ENCODE results near the gene SMOC2. TPM values are rescaled to one million over a fixed set of nuclear protein-coding genes. Genes with fewer than 3 reads are reported as not detected.
"Not testable (repeated sequence)": the region's sequence is repeated elsewhere in the genome, so short reads cannot be mapped to it uniquely, and the experiment has no call there.

The SMOC2 gene
- total RNA-seq, 2 donors from 2014 or later: not detected

DNA sequence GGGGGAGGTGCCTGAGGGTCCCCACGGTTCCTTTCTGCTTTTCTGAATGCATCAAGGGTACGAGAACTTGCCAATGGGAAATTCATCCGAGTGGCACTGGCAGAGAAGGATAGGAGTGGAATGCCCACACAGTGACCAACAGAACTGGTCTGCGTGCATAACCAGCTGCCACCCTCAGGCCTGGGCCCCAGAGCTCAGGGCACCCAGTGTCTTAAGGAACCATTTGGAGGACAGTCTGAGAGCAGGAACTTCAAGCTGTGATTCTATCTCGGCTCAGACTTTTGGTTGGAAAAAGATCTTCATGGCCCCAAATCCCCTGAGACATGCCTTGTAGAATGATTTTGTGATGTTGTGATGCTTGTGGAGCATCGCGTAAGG is 226.4 kb downstream of the SMOC2 start:
- H3K27ac Mint-ChIP-seq: no peak overlapping the region
- H3K36me3 Mint-ChIP-seq: no peaks in the 10 kb centered on the region
- H3K9me3 Mint-ChIP-seq: no peaks in the 10 kb centered on the region
- DNase-seq (ENCODE audit: low spot score in 2 of 2) (no peak), ATAC-seq (no peak)

GRCh38 chr6:168670401-168670985 is 229.5 kb downstream of the SMOC2 start:
- H3K27ac Mint-ChIP-seq: no peak overlapping the region
- ATAC-seq: no peak
- H3K9me3 Mint-ChIP-seq: no peaks in the 10 kb centered on the region
- DNase-seq (ENCODE audit: low spot score in 2 of 2): no peak
- H3K36me3 Mint-ChIP-seq: no peaks in the 10 kb centered on the region

DNA sequence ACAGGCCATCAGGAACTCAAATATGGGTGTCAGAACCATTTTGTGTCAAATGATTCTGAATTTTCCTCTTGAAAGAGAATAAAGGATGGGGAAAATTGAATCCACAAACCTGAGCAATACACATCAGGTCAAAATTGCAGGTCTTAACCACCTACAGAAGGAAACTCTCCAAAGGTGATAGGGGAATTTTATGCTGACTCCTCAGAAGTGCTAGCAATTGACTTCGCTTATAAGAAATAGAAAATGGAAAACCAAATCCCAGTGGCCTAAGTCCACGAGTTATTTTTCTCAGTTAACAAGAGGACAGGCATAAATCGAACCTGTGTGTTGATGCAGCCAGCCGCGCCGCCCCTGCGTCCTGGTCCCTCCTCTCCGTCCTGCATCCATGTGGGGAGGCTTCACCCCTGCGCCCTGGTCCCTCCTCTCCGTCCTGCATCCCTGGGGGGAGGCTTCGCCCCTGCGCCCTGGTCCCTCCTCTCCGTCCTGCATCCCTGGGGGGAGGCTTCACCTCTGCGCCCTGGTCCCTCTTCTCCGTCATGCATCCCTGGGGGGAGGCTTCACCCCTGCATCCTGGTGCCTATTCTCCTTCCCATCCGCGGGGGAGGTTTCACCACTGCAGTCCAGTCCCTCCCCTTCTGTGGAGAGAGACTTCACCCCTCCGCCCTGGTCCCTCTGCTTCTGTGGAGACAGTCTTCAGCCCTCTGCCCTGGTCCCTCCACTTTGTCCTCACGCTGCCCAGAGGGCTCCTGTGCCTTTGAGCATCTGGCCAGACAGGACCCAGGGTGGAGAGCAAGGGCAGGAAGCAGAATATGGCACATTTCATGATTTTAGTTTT is 230.3 kb downstream of the SMOC2 start:
- Mint-ChIP-seq H3K27ac (no peak overlapping the region), H3K36me3 (no peaks in the 10 kb centered on the region), H3K9me3 (no peaks in the 10 kb centered on the region)
- no peak for DNase-seq (ENCODE audit: low spot score in 2 of 2)
- no peak for ATAC-seq

DNA sequence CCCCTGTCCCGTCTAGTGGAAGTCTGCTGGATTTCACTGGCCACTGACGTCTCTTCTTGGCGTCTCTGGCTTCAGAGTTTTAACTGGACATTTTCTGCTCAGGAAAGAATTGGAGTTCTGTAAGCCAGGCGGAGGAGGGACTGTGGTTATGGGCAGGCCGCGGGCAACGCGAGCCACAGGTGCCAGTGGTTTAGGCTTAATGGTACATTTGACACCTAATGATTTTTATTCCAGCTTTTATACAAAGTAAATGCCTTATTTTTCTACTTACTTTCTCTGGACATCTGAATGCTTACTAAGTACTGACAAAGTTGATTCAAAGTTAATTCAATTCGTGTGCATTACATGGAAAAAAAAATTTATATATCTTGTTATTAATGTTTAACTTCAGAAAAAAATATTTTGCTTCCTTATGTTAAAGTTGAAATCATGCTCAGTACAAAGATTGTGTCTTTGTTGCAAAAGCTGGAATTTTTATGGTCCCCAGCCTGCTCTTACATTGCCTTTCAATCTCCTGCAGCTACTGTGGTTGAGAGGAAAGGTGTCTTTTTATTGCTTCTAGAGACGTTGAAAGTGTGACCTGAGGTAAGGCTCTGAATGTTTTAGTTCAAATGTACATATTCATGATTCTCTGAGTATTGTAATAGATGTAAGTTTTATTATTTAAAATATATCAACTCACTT is 231.0 kb downstream of the SMOC2 start:
- no peaks in the 10 kb centered on the region for H3K9me3 Mint-ChIP-seq
- no peaks in the 10 kb centered on the region for H3K36me3 Mint-ChIP-seq
- H3K27ac Mint-ChIP-seq: no peak overlapping the region
- ATAC-seq (no peak), DNase-seq (ENCODE audit: low spot score in 2 of 2) (no peak)

DNA sequence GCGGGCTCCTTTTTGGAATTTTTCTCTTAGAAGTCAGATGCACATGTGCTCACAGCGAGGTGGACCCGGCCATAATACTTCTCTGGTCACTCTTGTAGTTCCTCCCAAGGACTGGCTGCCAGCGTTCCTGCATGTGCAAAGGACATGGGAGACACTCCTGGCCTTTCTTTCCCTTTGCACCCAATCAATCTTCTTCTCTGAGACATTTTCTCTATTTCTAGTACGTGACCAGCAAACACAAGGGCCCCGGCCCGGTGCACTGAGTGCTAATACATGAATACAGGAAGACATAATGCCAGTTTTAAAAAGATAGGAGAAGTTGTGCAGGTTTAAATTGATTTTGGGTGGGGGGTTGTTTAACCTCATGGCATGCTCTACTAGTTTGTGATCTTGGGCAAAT is 233.6 kb downstream of the SMOC2 start:
- Mint-ChIP-seq H3K36me3 (no peaks in the 10 kb centered on the region), H3K27ac (no peak overlapping the region), H3K9me3 (no peaks in the 10 kb centered on the region)
- DNase-seq (ENCODE audit: low spot score in 2 of 2) (no peak), ATAC-seq (no peak)

DNA sequence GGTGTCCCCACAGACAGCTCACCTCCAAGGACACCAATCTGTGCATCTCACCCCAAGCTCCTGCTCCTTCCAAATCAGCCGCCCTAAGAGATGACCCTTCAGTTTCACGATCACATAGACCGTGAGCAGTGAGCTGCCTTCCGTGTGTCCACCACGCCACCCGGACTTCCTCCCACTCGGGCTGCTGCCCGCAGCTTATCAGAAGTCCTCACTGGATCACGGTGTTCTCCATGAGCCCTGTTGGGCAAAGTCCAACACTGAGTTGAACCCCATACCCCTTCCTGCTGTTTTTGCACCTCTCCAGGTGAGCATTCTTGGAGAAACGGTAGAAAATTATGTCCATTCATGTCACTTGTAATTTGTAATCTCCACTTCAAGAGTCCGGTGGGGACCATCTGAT is 234.4 kb downstream of the SMOC2 start:
- Mint-ChIP-seq H3K9me3 (no peaks in the 10 kb centered on the region), H3K36me3 (no peaks in the 10 kb centered on the region)

DNA sequence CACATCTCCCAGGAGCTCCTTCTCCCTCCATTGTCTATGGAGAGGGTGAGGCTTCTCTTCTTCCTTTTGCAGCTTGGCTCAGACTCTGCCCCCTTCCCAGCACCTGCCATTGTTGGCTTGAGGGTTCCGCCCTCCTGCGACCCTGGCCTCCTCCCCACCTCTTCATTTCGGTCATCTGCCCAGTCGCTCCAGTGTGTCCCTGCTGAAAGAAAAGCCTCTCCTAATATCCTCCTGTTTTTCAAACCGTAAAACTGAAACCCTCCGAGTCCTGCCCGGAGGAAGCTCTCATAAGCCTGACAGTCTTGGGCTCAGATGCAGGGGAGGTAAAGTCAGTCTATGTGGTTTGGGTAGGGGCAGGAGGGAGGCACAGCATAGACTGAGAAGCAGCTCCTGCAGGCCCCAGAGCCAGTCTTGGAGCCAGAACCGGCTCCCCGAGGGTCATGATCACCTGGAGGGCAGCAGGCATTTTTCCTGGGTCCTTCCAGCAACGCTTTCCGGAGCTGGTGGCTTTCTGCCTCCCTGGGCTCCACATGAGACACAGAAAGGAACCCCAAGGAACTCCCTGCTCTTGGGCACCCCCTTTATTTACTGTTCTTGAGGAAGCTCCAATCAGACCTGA is 235.1 kb downstream of the SMOC2 start:
- ATAC-seq (no peak), DNase-seq (ENCODE audit: low spot score in 2 of 2) (no peak)
- no peak overlapping the region for H3K27ac Mint-ChIP-seq
- H3K36me3 Mint-ChIP-seq: no peaks in the 10 kb centered on the region
- no peaks in the 10 kb centered on the region for H3K9me3 Mint-ChIP-seq

More for the DNA sequence above, 234.4 kb downstream of the SMOC2 start:
- ATAC-seq (no peak), DNase-seq (ENCODE audit: low spot score in 2 of 2) (no peak)
- no peak overlapping the region for H3K27ac Mint-ChIP-seq

GRCh38 chr6:168676552-168677322 is 235.8 kb downstream of the SMOC2 start:
- Mint-ChIP-seq H3K9me3 (no peaks in the 10 kb centered on the region), H3K27ac (no peak overlapping the region), H3K36me3 (no peaks in the 10 kb centered on the region)
- DNase-seq (ENCODE audit: low spot score in 2 of 2): no peak
- ATAC-seq: no peak

DNA sequence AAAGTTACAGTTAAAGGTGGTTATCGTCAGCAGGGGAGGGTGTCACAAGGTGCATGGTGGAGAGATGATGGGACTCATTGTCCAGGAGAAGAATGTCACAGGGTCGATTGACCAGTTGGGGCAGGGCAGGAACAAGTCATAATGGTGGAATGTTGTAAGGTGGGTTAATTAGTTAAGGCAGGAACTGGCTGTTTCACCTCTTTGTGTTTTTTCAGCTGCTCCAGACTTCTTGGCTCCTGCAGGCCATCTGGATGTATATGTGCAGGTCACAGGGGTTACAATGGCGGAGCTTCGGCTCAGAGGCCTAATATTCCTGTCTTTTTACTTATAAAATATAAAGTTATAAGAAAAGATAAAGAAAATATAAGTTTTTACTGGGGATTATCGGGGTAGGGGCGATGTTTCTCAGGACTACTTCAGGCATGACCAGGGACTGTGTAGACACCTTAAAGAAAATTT is 236.4 kb downstream of the SMOC2 start:
- H3K27ac Mint-ChIP-seq; H3K9me3 Mint-ChIP-seq; ATAC-seq; H3K36me3 Mint-ChIP-seq; DNase-seq (ENCODE audit: low spot score in 2 of 2): not testable (repeated sequence)

DNA sequence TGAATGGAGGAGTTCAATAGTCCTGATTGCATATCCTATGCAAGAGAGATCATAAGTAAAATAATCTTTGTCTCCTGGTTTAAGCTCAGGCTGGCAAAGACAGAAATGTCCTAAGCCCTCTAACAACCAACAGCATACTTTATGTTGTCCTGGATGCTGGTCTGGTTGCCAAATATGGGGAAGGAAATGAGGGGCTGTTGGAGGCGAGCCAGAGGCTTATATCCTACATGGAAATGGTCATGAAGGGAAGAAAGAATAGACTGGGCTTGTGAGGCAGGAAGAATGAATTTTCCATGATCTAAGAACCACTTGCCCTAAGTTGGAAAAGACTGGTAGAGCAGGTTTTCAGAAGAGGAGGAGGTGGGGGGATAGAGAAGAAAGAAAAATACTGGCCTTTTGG is 237.1 kb downstream of the SMOC2 start:
- no peak overlapping the region for H3K27ac Mint-ChIP-seq
- H3K9me3 Mint-ChIP-seq: no peaks in the 10 kb centered on the region
- DNase-seq (ENCODE audit: low spot score in 2 of 2) (no peak), ATAC-seq (no peak)
- H3K36me3 Mint-ChIP-seq: no peaks in the 10 kb centered on the region

- Mint-ChIP-seq H3K27ac (no peak overlapping the region), H3K9me3 (no peaks in the 10 kb centered on the region), H3K36me3 (no peaks in the 10 kb centered on the region)
- no peak for DNase-seq (ENCODE audit: low spot score in 2 of 2)
- no peak for ATAC-seq
Measured at GRCh38 chr6:168678588-168678987, 237.6 kb downstream of the SMOC2 start.

GRCh38 chr6:168681748-168682147 is 240.8 kb downstream of the SMOC2 start:
- no peak for DNase-seq (ENCODE audit: low spot score in 2 of 2)
- no peak for ATAC-seq
- no peak overlapping the region for H3K27ac Mint-ChIP-seq
- H3K9me3 Mint-ChIP-seq: no peaks in the 10 kb centered on the region
- H3K36me3 Mint-ChIP-seq: no peaks in the 10 kb centered on the region

GRCh38 chr6:168683621-168684020 is 242.6 kb downstream of the SMOC2 start:
- DNase-seq (ENCODE audit: low spot score in 2 of 2) (no peak), ATAC-seq (no peak)
- H3K27ac Mint-ChIP-seq: no peak overlapping the region

DNA sequence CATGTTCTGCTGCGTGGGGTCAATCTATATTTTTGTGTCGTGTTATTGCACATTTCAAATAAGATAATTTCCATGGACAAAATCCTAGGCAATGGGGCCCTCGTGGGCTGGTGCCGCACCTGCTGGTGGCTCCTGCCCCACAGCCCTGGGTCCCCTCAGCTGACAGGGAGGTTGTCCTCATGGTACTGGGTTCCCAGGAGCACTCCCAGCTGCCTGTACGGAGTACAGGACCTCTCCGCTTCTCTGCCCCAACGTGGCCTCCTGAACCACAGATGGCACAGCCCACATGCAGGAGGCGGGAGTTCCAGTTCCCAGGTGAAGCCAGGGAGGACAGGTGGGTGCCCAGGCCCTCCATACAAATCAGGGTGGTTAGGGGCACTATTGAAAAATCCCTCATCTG is 243.5 kb downstream of the SMOC2 start:
- H3K36me3 Mint-ChIP-seq: no peaks in the 10 kb centered on the region
- H3K27ac Mint-ChIP-seq: no peak overlapping the region
- no peaks in the 10 kb centered on the region for H3K9me3 Mint-ChIP-seq
- ATAC-seq (no peak), DNase-seq (ENCODE audit: low spot score in 2 of 2) (no peak)

More at GRCh38 chr6:168683621-168684020, 242.6 kb downstream of the SMOC2 start:
- no peaks in the 10 kb centered on the region for H3K9me3 Mint-ChIP-seq
- no peaks in the 10 kb centered on the region for H3K36me3 Mint-ChIP-seq

DNA sequence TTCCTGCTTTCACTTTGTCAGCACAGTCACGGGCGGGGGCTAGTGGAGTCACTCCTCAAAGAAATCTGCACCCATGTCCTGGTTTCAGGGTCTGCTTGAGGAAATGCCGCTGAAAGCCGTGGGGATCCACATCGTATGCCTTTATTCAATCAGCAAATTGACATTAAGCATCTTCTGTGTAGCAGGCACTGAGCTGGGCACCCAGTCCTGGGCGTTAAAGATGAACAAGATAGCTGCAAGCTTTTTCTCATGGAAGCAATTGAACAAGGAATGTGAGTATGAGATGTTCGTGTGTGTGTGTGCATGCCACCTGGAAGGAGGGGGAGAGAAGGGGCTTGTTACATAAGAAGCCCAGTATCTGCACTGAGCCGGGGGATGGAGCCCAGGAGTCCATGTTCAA is 243.9 kb downstream of the SMOC2 start:
- no peaks in the 10 kb centered on the region for H3K36me3 Mint-ChIP-seq
- ATAC-seq: no peak
- no peaks in the 10 kb centered on the region for H3K9me3 Mint-ChIP-seq
- no peak for DNase-seq (ENCODE audit: low spot score in 2 of 2)
- H3K27ac Mint-ChIP-seq: no peak overlapping the region

DNA sequence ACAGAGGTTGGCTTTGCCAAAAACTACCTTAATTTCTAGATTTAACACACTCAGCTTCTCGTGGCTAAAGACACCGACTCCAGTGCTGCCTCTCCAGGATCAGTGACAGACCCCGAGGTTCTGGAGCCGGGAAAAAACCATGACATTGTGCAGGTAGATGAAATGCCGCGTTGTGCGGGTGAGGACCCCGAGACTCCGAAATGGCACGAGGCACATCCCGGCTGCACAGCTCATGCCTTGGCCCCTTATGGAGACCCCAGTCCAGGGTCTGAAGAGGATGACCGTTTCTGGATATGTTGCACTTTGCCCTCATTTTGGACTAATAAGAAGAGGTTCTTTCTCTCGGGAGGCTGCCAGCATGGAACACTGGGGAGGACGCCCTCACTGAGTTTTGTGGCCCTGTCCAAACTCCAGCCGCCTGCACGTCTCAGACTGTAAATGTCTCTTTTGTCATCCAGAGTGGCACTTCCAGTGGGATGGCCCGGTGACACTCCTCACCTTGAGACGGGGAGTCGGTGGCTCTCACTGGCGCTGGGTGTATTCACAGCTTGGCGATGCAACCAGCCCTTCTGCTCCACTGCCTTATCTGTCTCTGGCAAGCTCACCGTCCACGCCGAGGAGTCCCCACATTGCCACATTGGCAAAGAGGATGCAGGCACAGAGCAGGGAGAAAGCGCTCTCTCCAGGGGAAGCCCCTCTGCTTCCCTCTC is 245.2 kb downstream of the SMOC2 start:
- H3K27ac Mint-ChIP-seq: no peak overlapping the region
- no peak for DNase-seq (ENCODE audit: low spot score in 2 of 2)
- H3K36me3 Mint-ChIP-seq: no peaks in the 10 kb centered on the region
- no peak for ATAC-seq
- H3K9me3 Mint-ChIP-seq: no peaks in the 10 kb centered on the region

Measured in activated naive CD4-positive, alpha-beta T cell treated with anti-CD3 and anti-CD28 coated beads, Interleukin-2, amount 50 U/mL, for 72 hours (primary cell).